GM12878 (cell line): ENCODE data around the gene RGS5. TPM values are rescaled to one million over a fixed set of nuclear protein-coding genes. Genes with fewer than 3 reads are reported as not detected.

Experiments used
- ATAC-seq: fragments of 200-7000 bp; cut with Tn5 transposase; 3 replicates; pipeline ENCODE4 v1.9.1; 2020; ENCODE audit warnings: mild to moderate bottlenecking, moderate library complexity
- BruUV-seq: library from RNA; stranded (reverse); fragments of 400-500 nt; replicated peaks from 2 replicates; lab custom pipeline; 2021; lab: Mats Ljungman, UMichigan
- CTCF ChIA-PET: fragments of 300-600 bp; sonication (Branson Sonifier 250); formaldehyde crosslinking; extraction: SDS; loops from one replicate; lab custom pipeline; 2021; ENCODE audit warnings: inconsistent platforms; lab: Yijun Ruan, JAX
- POLR2A ChIA-PET: fragments of 350-600 bp; formaldehyde crosslinking; extraction: SDS; loops from one replicate; lab custom pipeline; 2021; ENCODE audit warnings: inconsistent platforms; lab: Charles Lee
- RAD21 ChIA-PET: fragments of 300-600 bp; sonication (Branson Sonifier 250); formaldehyde crosslinking; loops from one replicate; lab custom pipeline; 2023; ENCODE audit warnings: antibody characterized with exemption; ENCODE audit not compliant: unreplicated experiment; lab: Charles Lee
- SMC1A ChIA-PET: fragments of 300-600 bp; sonication (Branson Sonifier 250); formaldehyde crosslinking; loops from one replicate; lab custom pipeline; 2023; ENCODE audit not compliant: unreplicated experiment, uncharacterized antibody; lab: Charles Lee
- DNase-seq: peaks from one replicate; pipeline ENCODE4 v3.0.0-alpha.2; 2011; ENCODE audit warnings: low read depth, low spot score
- FAIRE-seq: peaks from 3 replicates; lab custom pipeline; 2011; peaks lifted over from hg19 to GRCh38; lab: Jason Lieb, UNC
- H2AFZ ChIP-seq: 2 replicates; pipeline ENCODE4 v1.6.0; 2011; ENCODE audit warnings: low read depth, low read length, control low read depth; ENCODE audit not compliant: control insufficient read depth
- H3K27ac ChIP-seq: 2 replicates; pipeline ENCODE4 v1.5.1; 2011; ENCODE audit warnings: control low read depth; ENCODE audit not compliant: control insufficient read depth, insufficient read depth
- H3K27me3 ChIP-seq, 2 experiments: replicated peaks in 1 of 2; 2 replicates each; pipeline versions ENCODE4 v1.6.0 to v1.6.1; 2011; ENCODE audit warnings: low read length in 1 of 2; ENCODE audit not compliant: control insufficient read depth in 2 of 2, insufficient read depth in 2 of 2
- H3K36me3 ChIP-seq, 2 experiments: 2 replicates each; pipeline ENCODE4 v1.5.1; 2011; ENCODE audit warnings: low read length in 1 of 2; ENCODE audit not compliant: control insufficient read depth in 2 of 2, insufficient read depth in 2 of 2
- H3K4me1 ChIP-seq: 2 replicates; pipeline ENCODE4 v1.6.1; 2011; ENCODE audit warnings: mild to moderate bottlenecking, low read length, moderate library complexity, mixed read lengths; ENCODE audit not compliant: control insufficient read depth, insufficient read depth
- H3K4me2 ChIP-seq: 2 replicates; pipeline ENCODE4 v1.6.0; 2011; ENCODE audit warnings: control low read depth; ENCODE audit not compliant: control insufficient read depth, insufficient read depth
- H3K4me3 ChIP-seq: fragments of 200-600 bp; sonication (generic); 2 replicates; pipeline ENCODE4 v1.5.1; 2016
- H3K79me2 ChIP-seq: 2 replicates; pipeline ENCODE4 v1.6.0; 2011; ENCODE audit warnings: low read length; ENCODE audit not compliant: control insufficient read depth, insufficient read depth
- H3K9ac ChIP-seq: 2 replicates; pipeline ENCODE4 v1.8.0; 2011; ENCODE audit warnings: low read length, control low read depth, mixed read lengths; ENCODE audit not compliant: control insufficient read depth, insufficient read depth
- H3K9me3 ChIP-seq: replicated peaks from 3 replicates; pipeline ENCODE4 v1.5.1; 2011; ENCODE audit warnings: mild to moderate bottlenecking, low read length; ENCODE audit not compliant: control insufficient read depth, insufficient read depth
- H4K20me1 ChIP-seq: 2 replicates; pipeline ENCODE4 v1.6.0; 2011; ENCODE audit not compliant: control insufficient read depth, insufficient read depth
- BCL11A ChIP-seq: IDR thresholded peaks from 2 replicates; pipeline ENCODE4 v1.6.1; 2011; ENCODE audit warnings: low read depth, low read length
- CBX5 ChIP-seq: sonication (generic); IDR thresholded peaks from 2 replicates; pipeline ENCODE4 v1.6.1; 2016; ENCODE audit warnings: low read depth, moderate library complexity, mild to moderate bottlenecking, inconsistent platforms
- ELK1 ChIP-seq: IDR thresholded peaks from 2 replicates; pipeline ENCODE4 v1.6.1; 2012; ENCODE audit warnings: low read depth, low read length, improper control_type of control experiment
- EP300 ChIP-seq, 2 experiments: fragments of 150-350 bp in 1 of 2; IDR thresholded peaks; 2 replicates each; pipeline ENCODE4 v1.6.1; 2011 to 2012; ENCODE audit warnings: low read depth in 2 of 2, low read length in 2 of 2, borderline replicate concordance in 1 of 2, improper control_type of control experiment in 1 of 2, inconsistent platforms in 1 of 2; ENCODE audit not compliant: control insufficient read depth in 1 of 2
- ESRRA ChIP-seq: IDR thresholded peaks from 2 replicates; pipeline ENCODE4 v1.6.1; 2012; ENCODE audit warnings: mild to moderate bottlenecking, low read length, improper control_type of control experiment
- EZH2 ChIP-seq: IDR thresholded peaks from 2 replicates; pipeline ENCODE4 v1.6.1; 2012; ENCODE audit warnings: low read depth, mild to moderate bottlenecking, control low read depth, inconsistent platforms, low read length, borderline replicate concordance; ENCODE audit not compliant: control insufficient read depth
- IKZF2 ChIP-seq, 2 experiments: fragments of 450-650 bp; IDR thresholded peaks; 2 replicates each; pipeline ENCODE4 v1.6.1; 2017; ENCODE audit warnings: mild to moderate bottlenecking in 2 of 2, moderate library complexity in 2 of 2
- NR2C1 ChIP-seq: fragments of 450-650 bp; IDR thresholded peaks from 2 replicates; pipeline ENCODE4 v1.6.1; 2017; ENCODE audit warnings: antibody characterized with exemption, mild to moderate bottlenecking, moderate library complexity
- NR2C2 ChIP-seq: IDR thresholded peaks from 2 replicates; pipeline ENCODE4 v1.6.1; 2011; ENCODE audit warnings: borderline replicate concordance, low read depth; ENCODE audit not compliant: control insufficient read depth, insufficient read length
- NR2F1 ChIP-seq: fragments of 450-650 bp; conservative IDR thresholded peaks from 2 replicates; pipeline ENCODE4 v1.6.1; 2017; ENCODE audit warnings: mild to moderate bottlenecking
- PAX8 ChIP-seq: fragments of 450-650 bp; IDR thresholded peaks from 2 replicates; pipeline ENCODE4 v1.6.1; 2017; ENCODE audit warnings: mild to moderate bottlenecking, moderate library complexity
- POLR2AphosphoS2 ChIP-seq: IDR thresholded peaks from 2 replicates; pipeline ENCODE4 v1.6.1; 2011; ENCODE audit warnings: low read depth, mild to moderate bottlenecking, low read length, improper control_type of control experiment, moderate library complexity
- RB1 ChIP-seq: fragments of 450-650 bp; formaldehyde crosslinking; IDR thresholded peaks from 2 replicates; pipeline ENCODE4 v1.6.1; 2017; ENCODE audit warnings: mild to moderate bottlenecking, borderline replicate concordance
- SPI1 ChIP-seq: IDR thresholded peaks from 2 replicates; pipeline ENCODE4 v1.6.1; 2011; ENCODE audit warnings: low read depth, mild to moderate bottlenecking, low read length, moderate library complexity, borderline replicate concordance; ENCODE audit not compliant: insufficient read depth
- SRF ChIP-seq, 2 experiments: IDR thresholded peaks; 2 replicates each; pipeline ENCODE4 v1.6.1; 2011; ENCODE audit warnings: low read depth in 2 of 2, low read length in 2 of 2, mild to moderate bottlenecking in 1 of 2, moderate library complexity in 1 of 2
- TCF12 ChIP-seq: IDR thresholded peaks from 2 replicates; pipeline ENCODE4 v1.6.1; 2011; ENCODE audit warnings: low read depth, mild to moderate bottlenecking, low read length
- ZNF207 ChIP-seq: fragments of 450-650 bp; IDR thresholded peaks from 2 replicates; pipeline ENCODE4 v1.6.1; 2014; ENCODE audit warnings: antibody characterized with exemption, mild to moderate bottlenecking, borderline replicate concordance
- ZNF384 ChIP-seq: IDR thresholded peaks from 2 replicates; pipeline ENCODE4 v1.6.1; 2012; ENCODE audit warnings: low read depth, mild to moderate bottlenecking, low read length, improper control_type of control experiment, borderline replicate concordance
- WGBS: methylation state at CpG from one replicate; pipeline ENCODE4 v1.1.6; 2016; ENCODE audit warnings: low lambda C conversion rate; ENCODE audit not compliant: insufficient replicate concordance, insufficient coverage; ENCODE audit errors: missing lambda C conversion rate; 5-methylcytosine and 5-hydroxymethylcytosine counted together
- in situ Hi-C: fragments of 300-500 bp; cut with MboI; formaldehyde crosslinking; loops from 9 replicates; pipeline ENCODE4 v1.14.3; 2018; ENCODE audit warnings: mixed read lengths
- intact Hi-C: fragments of 100-400 bp; cut with micrococcal nuclease; formaldehyde crosslinking; loops from one replicate; pipeline ENCODE4 v1.14.2; 2022; ENCODE audit not compliant: unreplicated experiment
- polyA plus RNA-seq, 11 experiments: library from polyadenylated mRNA; depleted of rRNA in 4 of 11; unstranded in 6 of 11; stranded (reverse) in 5 of 11; fragments of >200 nt; fragmentation: Nextera tagmentation in 4 of 11; fragmentation: Illumina TruSeq in 1 of 11; extraction: Ambion mirVana in 4 of 11; extraction: Trizol in 1 of 11; gene quantifications; 1 replicate in 1 of 11; 2 replicates in 10 of 11; pipeline versions ENCODE4 v1.2.1 to v1.2.3, GENCODE V29; 2011 to 2016; ENCODE audit warnings: inconsistent platforms in 2 of 11, missing spikeins in 2 of 11, low read depth in 1 of 11
- total RNA-seq, 4 experiments: library from RNA; depleted of rRNA in 3 of 4; stranded (reverse); fragments of >200 nt in 3 of 4; fragmentation: Illumina TruSeq in 1 of 4; extraction: Trizol in 1 of 4; gene quantifications; 2 replicates each; pipeline versions ENCODE4 v1.2.1 to v1.2.3, GENCODE V29; 2013 to 2021

Gene RGS5
- total and polyA plus RNA-seq, 10 of the 15 experiments (the other 5 are each of a cell fraction or from before 2014, with no cell fraction given), result 0.63 to 7.4 (median 2.8) TPM

DNA sequence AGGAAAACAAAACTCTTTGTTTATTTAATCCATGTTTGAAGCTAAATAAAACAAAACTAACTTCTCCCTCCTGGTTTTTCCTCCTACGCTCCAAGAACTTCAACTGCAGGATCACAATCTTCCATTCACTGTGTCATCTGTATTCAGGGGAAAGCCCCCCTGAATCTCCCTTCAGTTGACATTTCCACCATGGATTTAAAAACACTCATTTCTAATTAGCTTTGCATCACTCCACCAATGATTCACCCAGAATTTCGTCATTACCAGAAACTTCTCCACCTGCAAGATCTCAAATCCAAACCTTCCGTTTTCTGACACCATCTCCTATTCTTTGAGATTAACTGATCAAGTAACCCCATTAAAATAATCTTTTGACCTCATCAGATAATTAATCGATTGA, 10.9 kb upstream of the RGS5 start:
- Histone ChIP-seq H3K4me1 (no peaks in the 10 kb centered on the region), H3K4me3 (no peak overlapping the region), H3K36me3 (no peaks in the 10 kb centered on the region), H2AFZ (no peak overlapping the region), H4K20me1 (no peaks in the 10 kb centered on the region), H3K27me3 (no peaks in the 10 kb centered on the region), H3K79me2 (no peaks in the 10 kb centered on the region), H3K4me2 (no peak overlapping the region), H3K9me3 (no peaks in the 10 kb centered on the region), H3K9ac (no peak overlapping the region), H3K27ac (no peak overlapping the region)
- ChIA-PET POLR2A (no interaction called here), RAD21 (interaction anchor here (0.7 kb wide), 1 partner anchor 100 kb away, joined by 3 read pairs; no protein-coding TSS in a partner anchor), CTCF (interaction anchor here (1.2 kb wide), 1 partner anchor 39 kb away, joined by 3 read pairs; no protein-coding TSS in a partner anchor), SMC1A (interaction anchor here (1.5 kb wide), 1 partner anchor 9 kb away, joined by 3 read pairs; no protein-coding TSS in a partner anchor)
- ATAC-seq (no peak), FAIRE-seq (no peak), DNase-seq (no peak)
- intact Hi-C loops (no loop called here), in situ Hi-C loops (no loop called here)
- 21% methylated on average over 4 of the region's 4 CpGs for WGBS
- TF ChIP-seq ELK1 (no peak), POLR2AphosphoS2 (no peak), ESRRA (no peak), NR2F1 (no peak), RB1 (no peak), EZH2 (no peak), PAX8 (no peak), SPI1 (no peak), NR2C1 (no peak), CBX5 (no peak), ZNF384 (no peak), SRF (IDR thresholded peaks at IDR 0.05; ENCODE audit: low read depth in 2 of 2, low read length in 2 of 2) (no peak), IKZF2 (IDR thresholded peaks at IDR 0.05) (no peak), TCF12 (no peak), BCL11A (no peak), NR2C2 (no peak), EP300 (IDR thresholded peaks at IDR 0.05; ENCODE audit: borderline replicate concordance in 1 of 2, control insufficient read depth in 1 of 2, low read depth in 2 of 2, low read length in 2 of 2) (no peak), ZNF207 (no peak)
- no TSS peak for BruUV-seq
